ENCODE measurements around the gene MYO1D.
"Not testable (repeated sequence)": the region's sequence is repeated elsewhere in the genome, so short reads cannot be mapped to it uniquely, and the experiment has no call there.

The MYO1D gene

DNA sequence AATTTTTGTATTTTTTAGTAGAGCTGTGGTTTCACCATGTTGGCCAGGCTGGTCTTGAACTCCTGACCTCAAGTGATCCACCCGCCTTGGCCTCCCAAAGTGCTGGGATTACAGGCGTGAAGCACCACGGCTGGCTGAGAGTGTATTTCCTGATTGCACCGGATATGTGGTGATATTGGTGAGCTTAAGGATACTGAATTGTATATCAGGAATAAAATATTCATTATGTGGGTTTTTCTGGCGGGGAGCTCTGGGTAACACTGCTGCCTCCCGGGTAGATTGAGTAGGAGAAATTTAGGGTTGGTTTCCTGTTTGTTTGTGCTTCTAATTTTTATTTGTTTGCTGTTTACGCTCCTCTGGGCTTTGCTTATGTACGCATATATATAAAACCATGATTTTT, 43.4 kb upstream of the MYO1D start:
- ATAC-seq: no peak
- TF ChIP-seq CREB5 (CRISPR knock-in tag; IDR thresholded peaks at IDR 0.05; ENCODE audit: low read depth) (no peak), SNAI2 (CRISPR knock-in tag; IDR thresholded peaks at IDR 0.05) (no peak), TSHZ2 (CRISPR knock-in tag; IDR thresholded peaks at IDR 0.05) (no peak), ZNF8 (CRISPR knock-in tag; IDR thresholded peaks at IDR 0.05) (no peak), ISL1 (CRISPR knock-in tag; IDR thresholded peaks at IDR 0.05) (no peak), ZNF70 (CRISPR knock-in tag; IDR thresholded peaks at IDR 0.05) (no peak), RARB (CRISPR knock-in tag; IDR thresholded peaks at IDR 0.05) (no peak), CSDC2 (CRISPR knock-in tag; IDR thresholded peaks at IDR 0.05) (no peak), ZNF565 (CRISPR knock-in tag; conservative IDR thresholded peaks at IDR 0.05; ENCODE audit: low read depth) (no peak), POU6F1 (CRISPR knock-in tag; IDR thresholded peaks at IDR 0.05; ENCODE audit: borderline replicate concordance, low read depth) (no peak), ESRRG (CRISPR knock-in tag; IDR thresholded peaks at IDR 0.05) (no peak), ZFP3 (CRISPR knock-in tag; IDR thresholded peaks at IDR 0.05) (no peak), GLIS3 (CRISPR knock-in tag; IDR thresholded peaks at IDR 0.05) (no peak), ZFP30 (CRISPR knock-in tag; IDR thresholded peaks at IDR 0.05) (no peak), ARNTL (CRISPR knock-in tag; IDR thresholded peaks at IDR 0.05; ENCODE audit: borderline replicate concordance, low read depth) (no peak), PATZ1 (CRISPR knock-in tag; IDR thresholded peaks at IDR 0.05; ENCODE audit: borderline replicate concordance) (no peak), CSRNP3 (CRISPR knock-in tag; IDR thresholded peaks at IDR 0.05) (no peak)

GRCh38 chr17:32919876-32920275, 43.0 kb upstream of the MYO1D start:
- ATAC-seq: not testable (repeated sequence)

DNA sequence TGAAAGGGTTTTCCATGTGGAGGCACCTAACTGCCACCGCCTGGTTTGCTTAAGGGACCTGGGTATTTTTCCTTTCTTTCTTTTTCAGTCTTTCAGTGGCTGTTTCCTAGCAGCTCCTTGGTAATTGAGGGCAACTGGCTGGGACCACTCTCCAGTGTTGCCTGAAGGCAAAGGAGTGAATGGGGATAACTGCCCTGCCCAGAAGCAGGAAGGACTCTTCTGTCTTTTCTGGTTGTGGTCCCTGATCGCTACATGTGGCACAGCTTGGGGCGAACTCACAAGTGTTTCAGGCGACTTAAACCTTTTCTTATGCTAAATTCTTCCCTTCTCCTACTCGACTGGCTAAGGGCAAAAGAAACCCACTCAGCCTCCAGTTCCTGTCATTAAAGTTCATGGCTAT, 40.9 kb upstream of the MYO1D start:
- TF ChIP-seq CSDC2 (CRISPR knock-in tag; IDR thresholded peaks at IDR 0.05): no peak
- TF ChIP-seq POU6F1 (CRISPR knock-in tag; IDR thresholded peaks at IDR 0.05; ENCODE audit: borderline replicate concordance, low read depth): no peak
- TF ChIP-seq CSRNP3 (CRISPR knock-in tag; IDR thresholded peaks at IDR 0.05): no peak
- no peak for TF ChIP-seq ISL1 (CRISPR knock-in tag; IDR thresholded peaks at IDR 0.05)
- TF ChIP-seq GLIS3 (CRISPR knock-in tag; IDR thresholded peaks at IDR 0.05): no peak
- TF ChIP-seq TSHZ2 (CRISPR knock-in tag; IDR thresholded peaks at IDR 0.05): no peak
- no peak for TF ChIP-seq ZNF8 (CRISPR knock-in tag; IDR thresholded peaks at IDR 0.05)
- TF ChIP-seq ZFP30 (CRISPR knock-in tag; IDR thresholded peaks at IDR 0.05): no peak
- TF ChIP-seq BACH2 (CRISPR knock-in tag; IDR thresholded peaks at IDR 0.05; ENCODE audit: borderline replicate concordance): no peak
- no peak for ATAC-seq
